Endodermal cell (in vitro differentiated cells): ENCODE measurements around the gene GNAZ. TPM values are rescaled to one million over a fixed set of nuclear protein-coding genes. Genes with fewer than 3 reads are reported as not detected.

Experiments used
- DNase-seq: peaks from one replicate; pipeline ENCODE4 v3.0.0-alpha.2; 2017
- H3K27ac ChIP-seq: 2 replicates; pipeline ENCODE4 v1.5.1; 2013; ENCODE audit warnings: mild to moderate bottlenecking, low read depth, low read length, moderate library complexity
- H3K27me3 ChIP-seq: 2 replicates; pipeline ENCODE4 v1.6.1; 2013; ENCODE audit warnings: mild to moderate bottlenecking, low read length, moderate library complexity; ENCODE audit not compliant: insufficient read depth, control insufficient read depth, poor library complexity, severe bottlenecking
- H3K36me3 ChIP-seq: 2 replicates; pipeline ENCODE4 v1.7.0; 2013; ENCODE audit warnings: mild to moderate bottlenecking, low read length, moderate library complexity; ENCODE audit not compliant: control insufficient read depth, insufficient read depth
- H3K4me1 ChIP-seq: one replicate; pipeline ENCODE4 v1.7.0; 2013; ENCODE audit warnings: low read length; ENCODE audit not compliant: control insufficient read depth, insufficient read depth
- H3K4me3 ChIP-seq: 2 replicates; pipeline ENCODE4 v1.5.1; 2013; ENCODE audit warnings: mild to moderate bottlenecking, low read length, moderate library complexity
- H3K9ac ChIP-seq: 2 replicates; pipeline ENCODE4 v1.6.1; 2013; ENCODE audit warnings: mild to moderate bottlenecking, low read length, moderate library complexity; ENCODE audit not compliant: poor library complexity, severe bottlenecking; ENCODE audit errors: extremely low read depth
- H3K9me3 ChIP-seq: 2 replicates; pipeline ENCODE4 v1.6.1; 2013; ENCODE audit warnings: mild to moderate bottlenecking, low read length, moderate library complexity; ENCODE audit not compliant: control insufficient read depth
- H3K27ac Mint-ChIP-seq: 2 replicates; pipeline ENCODE4 v1.8.0; 2020; ENCODE audit warnings: mixed read lengths
- H3K27me3 Mint-ChIP-seq: 2 replicates; pipeline ENCODE4 v1.8.0; 2021; ENCODE audit warnings: mild to moderate bottlenecking, mixed read lengths; ENCODE audit not compliant: insufficient read depth
- H3K36me3 Mint-ChIP-seq: 2 replicates; pipeline ENCODE4 v1.8.0; 2020; ENCODE audit warnings: low read depth, mixed read lengths
- H3K4me1 Mint-ChIP-seq: 2 replicates; pipeline ENCODE4 v1.8.0; 2020; ENCODE audit warnings: mixed read lengths
- H3K4me3 Mint-ChIP-seq: 2 replicates; pipeline ENCODE4 v1.8.0; 2020; ENCODE audit warnings: mild to moderate bottlenecking, moderate library complexity, mixed read lengths
- H3K9me3 Mint-ChIP-seq: 2 replicates; pipeline ENCODE4 v1.8.0; 2020; ENCODE audit warnings: mild to moderate bottlenecking, mixed read lengths
- WGBS, 2 experiments: methylation state at CpG; one replicate each; pipeline versions ENCODE4 v1.1.5 to v1.1.7; 2013; ENCODE audit warnings: missing lambda C conversion rate in 2 of 2, mixed read lengths in 1 of 2; ENCODE audit not compliant: insufficient coverage in 1 of 2, insufficient read length in 1 of 2; 5-methylcytosine and 5-hydroxymethylcytosine counted together
- total RNA-seq, 2 donors: library from RNA; stranded (reverse); fragmentation: NEBNext Ultra II Directional in 1 of 2; extraction: Animal tissue kit (Norgen Biotek cat#: 25700) in 1 of 2; gene quantifications; 2 replicates in 1 of 2; 3 replicates in 1 of 2; pipeline ENCODE4 v1.2.1, GENCODE V29; 2021
- TF ChIP-seq, protein P1 (sequence below): fragments of 200-600 bp; sonication (generic); conservative IDR thresholded peaks from 2 replicates; pipeline ENCODE4 v1.5.0; 2021; ENCODE audit warnings: antibody characterized with exemption, mild to moderate bottlenecking

The GNAZ gene
- total RNA-seq, 2 donors from 2014 or later, result 16.7 to 17.9 TPM

DNA sequence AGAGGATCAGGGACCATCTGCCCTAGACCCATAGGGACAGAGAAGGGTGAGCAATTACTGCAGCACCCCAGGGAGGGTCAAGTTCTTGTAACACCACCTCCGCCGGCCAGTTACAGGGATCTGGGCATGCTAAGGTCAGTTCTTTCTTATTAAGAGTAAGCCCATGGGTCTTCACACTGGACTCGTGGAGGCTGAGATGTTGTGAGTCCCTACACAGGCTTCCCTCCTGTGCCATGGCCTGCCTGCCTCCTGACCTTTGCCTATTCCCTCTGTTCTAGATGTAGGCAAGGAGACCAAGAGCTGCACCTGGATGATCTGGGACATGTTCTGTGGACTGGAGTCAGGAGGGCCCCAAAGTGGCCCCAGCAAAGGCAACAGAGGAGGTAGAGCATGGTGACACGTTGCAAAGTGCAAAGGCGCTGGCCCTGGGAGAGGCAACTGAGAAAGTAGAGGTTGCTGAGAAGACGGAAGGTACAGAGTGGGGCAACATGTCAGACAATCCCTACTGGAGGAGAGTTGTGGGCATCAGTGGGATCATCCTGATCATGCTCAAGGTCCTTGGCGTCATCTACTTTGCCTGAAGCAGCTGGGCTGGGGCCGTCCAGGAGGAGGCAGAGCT, 16.3 kb upstream of the GNAZ start:
- Histone ChIP-seq H3K36me3 (no peaks in the 10 kb centered on the region), H3K27me3 (no peaks in the 10 kb centered on the region), H3K9me3 (peaks cover 6% of the 10 kb centered on the region), H3K27ac (no peak overlapping the region), H3K9ac (no peak overlapping the region), H3K4me1 (no peaks in the 10 kb centered on the region), H3K4me3 (no peak overlapping the region)
- no peaks in the 10 kb centered on the region for H3K4me1 Mint-ChIP-seq
- peaks cover 29% of the 10 kb centered on the region for H3K27me3 Mint-ChIP-seq
- TF ChIP-seq, protein P1, sequence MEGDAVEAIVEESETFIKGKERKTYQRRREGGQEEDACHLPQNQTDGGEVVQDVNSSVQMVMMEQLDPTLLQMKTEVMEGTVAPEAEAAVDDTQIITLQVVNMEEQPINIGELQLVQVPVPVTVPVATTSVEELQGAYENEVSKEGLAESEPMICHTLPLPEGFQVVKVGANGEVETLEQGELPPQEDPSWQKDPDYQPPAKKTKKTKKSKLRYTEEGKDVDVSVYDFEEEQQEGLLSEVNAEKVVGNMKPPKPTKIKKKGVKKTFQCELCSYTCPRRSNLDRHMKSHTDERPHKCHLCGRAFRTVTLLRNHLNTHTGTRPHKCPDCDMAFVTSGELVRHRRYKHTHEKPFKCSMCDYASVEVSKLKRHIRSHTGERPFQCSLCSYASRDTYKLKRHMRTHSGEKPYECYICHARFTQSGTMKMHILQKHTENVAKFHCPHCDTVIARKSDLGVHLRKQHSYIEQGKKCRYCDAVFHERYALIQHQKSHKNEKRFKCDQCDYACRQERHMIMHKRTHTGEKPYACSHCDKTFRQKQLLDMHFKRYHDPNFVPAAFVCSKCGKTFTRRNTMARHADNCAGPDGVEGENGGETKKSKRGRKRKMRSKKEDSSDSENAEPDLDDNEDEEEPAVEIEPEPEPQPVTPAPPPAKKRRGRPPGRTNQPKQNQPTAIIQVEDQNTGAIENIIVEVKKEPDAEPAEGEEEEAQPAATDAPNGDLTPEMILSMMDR, result no peak
- DNase-seq, result peak; percentile 22
- no peak overlapping the region for H3K27ac Mint-ChIP-seq
- 92 to 96% methylated on average over 5 to 8 of the region's 8 CpGs for WGBS, 2 experiments
- no peak overlapping the region for H3K4me3 Mint-ChIP-seq
- no peaks in the 10 kb centered on the region for H3K36me3 Mint-ChIP-seq
- peaks cover 15% of the 10 kb centered on the region for H3K9me3 Mint-ChIP-seq

DNA sequence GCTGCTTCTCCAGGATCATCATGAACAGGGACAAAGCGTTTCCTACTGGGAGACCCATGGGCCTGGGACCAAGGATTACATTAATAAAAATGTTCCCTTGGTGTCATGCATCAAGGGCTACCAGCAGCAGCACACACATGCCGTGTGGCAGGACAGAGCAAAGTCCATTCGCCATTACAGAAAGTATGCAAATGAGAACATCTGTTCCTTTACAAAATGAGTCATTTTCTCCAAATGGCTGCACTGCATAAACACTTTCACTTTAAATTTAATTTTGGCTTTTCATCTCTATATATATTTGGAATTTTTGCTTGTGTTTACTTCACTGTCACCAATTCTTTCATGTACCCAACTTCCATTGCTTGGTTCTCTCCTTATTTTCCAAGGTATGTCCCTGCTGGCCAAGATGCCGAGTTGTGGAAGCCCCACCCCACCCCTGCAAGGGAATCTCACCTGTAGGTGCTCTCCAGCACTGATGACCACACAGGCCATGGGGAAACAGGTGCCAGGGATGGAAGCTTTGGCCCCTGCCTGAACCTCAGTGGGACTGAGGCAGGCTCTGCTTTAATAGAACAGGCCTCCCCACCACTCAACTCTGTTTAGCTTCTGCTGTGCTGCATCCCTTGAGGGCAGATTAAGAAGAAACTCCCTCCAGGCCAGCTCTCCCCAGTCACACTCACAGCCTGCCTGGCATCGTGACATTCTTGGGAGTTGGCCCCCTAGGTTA, 15.6 kb upstream of the GNAZ start:
- 86 to 89% methylated on average over 4 to 5 of the region's 5 CpGs for WGBS, 2 experiments
- Histone ChIP-seq H3K9me3 (peaks cover 6% of the 10 kb centered on the region), H3K4me1 (no peaks in the 10 kb centered on the region), H3K9ac (no peak overlapping the region), H3K27me3 (no peaks in the 10 kb centered on the region), H3K36me3 (no peaks in the 10 kb centered on the region), H3K27ac (no peak overlapping the region), H3K4me3 (no peak overlapping the region)
- Mint-ChIP-seq H3K4me3 (no peak overlapping the region), H3K4me1 (no peaks in the 10 kb centered on the region), H3K27me3 (peaks cover 29% of the 10 kb centered on the region), H3K36me3 (no peaks in the 10 kb centered on the region), H3K9me3 (peaks cover 9% of the 10 kb centered on the region), H3K27ac (no peak overlapping the region)
- TF ChIP-seq, protein P1, result no peak
- DNase-seq, result peak; percentile 27

DNA sequence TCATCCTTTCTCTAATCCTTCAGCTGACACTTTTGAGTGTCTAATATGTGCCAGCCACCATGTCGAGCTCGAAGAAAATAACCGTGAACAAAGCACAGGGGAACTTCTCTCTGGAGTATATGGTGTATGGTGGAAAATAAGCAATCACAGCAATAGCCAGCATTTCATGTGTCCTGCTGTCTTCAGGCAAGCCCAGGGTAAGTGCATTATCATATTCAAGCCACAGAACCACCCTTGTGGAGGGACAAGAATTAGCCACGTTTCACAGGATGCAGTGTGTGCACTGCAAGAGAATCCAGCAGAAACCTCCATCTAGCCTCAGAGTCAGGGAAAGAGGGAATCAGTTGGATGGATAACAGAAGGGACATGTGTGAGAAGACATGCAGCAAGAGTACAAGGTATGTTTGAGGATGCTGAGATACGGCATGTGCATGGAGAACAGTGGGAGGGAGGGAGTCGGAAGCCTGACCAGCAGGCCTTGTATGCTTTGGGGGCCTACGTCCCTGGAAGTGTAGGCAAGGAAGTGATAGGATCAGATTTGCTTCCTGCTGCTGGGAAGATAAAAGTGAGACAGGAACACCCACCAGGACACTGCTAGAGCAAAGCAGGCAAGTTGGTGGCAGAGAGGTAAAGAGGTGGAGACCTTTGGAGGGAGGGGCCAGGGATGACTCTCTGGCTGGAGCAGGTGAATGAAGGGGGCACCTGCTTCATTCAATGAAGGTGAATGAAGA, 14.7 kb upstream of the GNAZ start:
- no peaks in the 10 kb centered on the region for H3K4me1 ChIP-seq
- no peak for DNase-seq
- peaks cover 27% of the 10 kb centered on the region for H3K27me3 Mint-ChIP-seq

More for the DNA sequence above, 14.7 kb upstream of the GNAZ start:
- Mint-ChIP-seq H3K36me3 (no peaks in the 10 kb centered on the region), H3K9me3 (peaks cover 9% of the 10 kb centered on the region), H3K27ac (no peak overlapping the region), H3K4me3 (no peak overlapping the region), H3K4me1 (no peaks in the 10 kb centered on the region)
- TF ChIP-seq, protein P1, result no peak
- H3K9ac ChIP-seq, result no peak overlapping the region
- H3K27ac ChIP-seq, result no peak overlapping the region
- H3K36me3 ChIP-seq, result no peaks in the 10 kb centered on the region
- 79 to 89% methylated on average over 2 to 7 of the region's 7 CpGs for WGBS, 2 experiments
- H3K4me3 ChIP-seq, result no peak overlapping the region
- peaks cover 6% of the 10 kb centered on the region for H3K9me3 ChIP-seq
- H3K27me3 ChIP-seq, result no peaks in the 10 kb centered on the region
